HepG2 (cell line): ENCODE data around the gene USP14.

Experiments used
- CTCF ChIP-seq: sonication (generic); formaldehyde crosslinking; IDR thresholded peaks from 2 replicates; pipeline ENCODE4 v1.5.0; 2020; ENCODE audit warnings: mild to moderate bottlenecking, missing genetic modification reagents, moderate library complexity
- GATA4 ChIP-seq: sonication (generic); IDR thresholded peaks from 2 replicates; pipeline ENCODE4 v1.6.1; 2016; ENCODE audit warnings: antibody characterized with exemption, low read depth, borderline replicate concordance
- GLI4 ChIP-seq: sonication (generic); formaldehyde crosslinking; IDR thresholded peaks from 2 replicates; pipeline ENCODE4 v1.5.1; 2020; ENCODE audit warnings: missing genetic modification reagents, mild to moderate bottlenecking, moderate library complexity, borderline replicate concordance
- IRF2 ChIP-seq: IDR thresholded peaks from 2 replicates; pipeline ENCODE4 v1.6.1; 2018; ENCODE audit warnings: missing genetic modification reagents, missing compliant biosample characterization
- SMC3 ChIP-seq: IDR thresholded peaks from 2 replicates; pipeline ENCODE4 v1.6.1; 2011; ENCODE audit warnings: low read length, improper control_type of control experiment
- SMYD3 ChIP-seq: sonication (generic); formaldehyde crosslinking; IDR thresholded peaks from 2 replicates; pipeline ENCODE4 v1.8.1; 2023; ENCODE audit warnings: mild to moderate bottlenecking, missing genetic modification reagents
- ZNF580 ChIP-seq: IDR thresholded peaks from 2 replicates; pipeline ENCODE4 v1.6.1; 2016; ENCODE audit warnings: low read depth, borderline replicate concordance
- ZNF724P ChIP-seq: sonication (generic); formaldehyde crosslinking; IDR thresholded peaks from 2 replicates; pipeline ENCODE4 v1.8.0; 2022; ENCODE audit warnings: missing genetic modification reagents, borderline replicate concordance

GRCh38 chr18:255171-255570 lies 96.8 kb downstream of the USP14 start:
- TF ChIP-seq GATA4 (no peak), ZNF580 (CRISPR knock-in tag) (no peak), CTCF (no peak), SMYD3 (CRISPR knock-in tag) (no peak), SMC3 (no peak), IRF2 (CRISPR knock-in tag) (no peak), GLI4 (CRISPR knock-in tag) (no peak), ZNF724P (no peak)
